Measurements from ENCODE around the gene SULT2B1.

GRCh38 chr19:48595171-48595570 lies 43.2 kb downstream of the SULT2B1 start:
- TF ChIP-seq GATA3 (IDR thresholded peaks at IDR 0.05; ENCODE audit: low read depth, low read length) (no peak), GATA2 (IDR thresholded peaks at IDR 0.05; ENCODE audit: low read depth, low read length) (no peak)

Data from SH-SY5Y (cell line).